Measurements from ENCODE around the gene HES6.
A peak's percentile ranks its signal among the peaks of the same experiment; 100 is the strongest.

HES6 gene

GRCh38 chr2:238241970-238242369 lies 2.1 kb upstream of the HES6 start:
- H3K36me3 ChIP-seq (ENCODE audit: insufficient read depth, low read length) = no peaks in the 10 kb centered on the region
- H3K79me2 ChIP-seq (ENCODE audit: insufficient read depth, low read length) = no peaks in the 10 kb centered on the region
- H3K4me1 ChIP-seq (ENCODE audit: insufficient read depth, low read length, poor library complexity, severe bottlenecking) = peaks cover 19% of the 10 kb centered on the region
- H3K9me2 ChIP-seq (replicated peaks; ENCODE audit: low read depth, low read length) = no peaks in the 10 kb centered on the region
- no peaks in the 10 kb centered on the region for H3K9me3 ChIP-seq (ENCODE audit: insufficient read depth, low read depth, low read length)
- H3K9ac ChIP-seq (ENCODE audit: low read depth, low read length, poor library complexity, severe bottlenecking) = no peak overlapping the region
- H2AFZ ChIP-seq (ENCODE audit: low read length) = no peak overlapping the region
- H3K4me3 ChIP-seq (ENCODE audit: low read length, poor library complexity, severe bottlenecking) = no peak overlapping the region
- no peak overlapping the region for H3K4me2 ChIP-seq (ENCODE audit: low read depth, low read length, poor library complexity, severe bottlenecking)
- H4K20me1 ChIP-seq (ENCODE audit: insufficient read depth, low read length, poor library complexity, severe bottlenecking) = no peaks in the 10 kb centered on the region
- H3F3A ChIP-seq (ENCODE audit: low read depth) = no peaks in the 10 kb centered on the region
- H3K27me3 ChIP-seq (ENCODE audit: insufficient read depth, low read length, poor library complexity, severe bottlenecking) = no peaks in the 10 kb centered on the region
- TF ChIP-seq EZH2phosphoT487 (IDR thresholded peaks at IDR 0.05; ENCODE audit: borderline replicate concordance) (no peak), CTCF (conservative IDR thresholded peaks at IDR 0.05; ENCODE audit: low read length) (no peak)

GRCh38 chr2:238240757-238241711 lies 1.2 kb upstream of the HES6 start:
- Histone ChIP-seq H2AFZ (ENCODE audit: low read length) (no peak overlapping the region), H3K27me3 (ENCODE audit: insufficient read depth, low read length, poor library complexity, severe bottlenecking) (no peaks in the 10 kb centered on the region), H3K9ac (ENCODE audit: low read depth, low read length, poor library complexity, severe bottlenecking) (no peak overlapping the region), H3K4me2 (ENCODE audit: low read depth, low read length, poor library complexity, severe bottlenecking) (no peak overlapping the region), H3K79me2 (ENCODE audit: insufficient read depth, low read length) (no peaks in the 10 kb centered on the region), H3F3A (ENCODE audit: low read depth) (no peaks in the 10 kb centered on the region), H3K36me3 (ENCODE audit: insufficient read depth, low read length) (no peaks in the 10 kb centered on the region), H3K4me3 (ENCODE audit: low read length, poor library complexity, severe bottlenecking) (no peak overlapping the region), H3K9me2 (replicated peaks; ENCODE audit: low read depth, low read length) (no peaks in the 10 kb centered on the region), H3K4me1 (ENCODE audit: insufficient read depth, low read length, poor library complexity, severe bottlenecking) (peaks cover 19% of the 10 kb centered on the region), H3K9me3 (ENCODE audit: insufficient read depth, low read depth, low read length) (no peaks in the 10 kb centered on the region), H4K20me1 (ENCODE audit: insufficient read depth, low read length, poor library complexity, severe bottlenecking) (no peaks in the 10 kb centered on the region)
- TF ChIP-seq EZH2phosphoT487 (IDR thresholded peaks at IDR 0.05; ENCODE audit: borderline replicate concordance) (no peak), CTCF (conservative IDR thresholded peaks at IDR 0.05; ENCODE audit: low read length) (0 out of 2 replicates have a peak, but pooled peaks have one; percentile 15)

- TF ChIP-seq CTCF (conservative IDR thresholded peaks at IDR 0.05; ENCODE audit: low read length) = no peak
- no peak for TF ChIP-seq EZH2phosphoT487 (IDR thresholded peaks at IDR 0.05; ENCODE audit: borderline replicate concordance)
- H3K79me2 ChIP-seq (ENCODE audit: insufficient read depth, low read length) = no peaks in the 10 kb centered on the region
- H3K4me2 ChIP-seq (ENCODE audit: low read depth, low read length, poor library complexity, severe bottlenecking) = peak overlapping the region; percentile 58
- H3K9me3 ChIP-seq (ENCODE audit: insufficient read depth, low read depth, low read length) = no peaks in the 10 kb centered on the region
- H3K27me3 ChIP-seq (ENCODE audit: insufficient read depth, low read length, poor library complexity, severe bottlenecking) = no peaks in the 10 kb centered on the region
- H3K9ac ChIP-seq (ENCODE audit: low read depth, low read length, poor library complexity, severe bottlenecking) = peak overlapping the region; percentile 57
- H2AFZ ChIP-seq (ENCODE audit: low read length) = peak overlapping the region; percentile 78; the same call in 1 of the 2 replicates
- H4K20me1 ChIP-seq (ENCODE audit: insufficient read depth, low read length, poor library complexity, severe bottlenecking) = no peaks in the 10 kb centered on the region
- H3K9me2 ChIP-seq (replicated peaks; ENCODE audit: low read depth, low read length) = no peaks in the 10 kb centered on the region
- H3K4me3 ChIP-seq (ENCODE audit: low read length, poor library complexity, severe bottlenecking) = peak overlapping the region; percentile 77
- no peaks in the 10 kb centered on the region for H3F3A ChIP-seq (ENCODE audit: low read depth)
- H3K36me3 ChIP-seq (ENCODE audit: insufficient read depth, low read length) = no peaks in the 10 kb centered on the region
- H3K4me1 ChIP-seq (ENCODE audit: insufficient read depth, low read length, poor library complexity, severe bottlenecking) = peaks cover 19% of the 10 kb centered on the region
These were observed 335 bp downstream of the HES6 start for GRCh38 chr2:238239543-238239862.

All from Loucy (cell line).